HuH-7 (cell line): Measurements from ENCODE around the gene DEPDC5.
"Not testable (repeated sequence)": the region's sequence is repeated elsewhere in the genome, so short reads cannot be mapped to it uniquely, and the experiment has no call there.

ENCODE experiments used
- DNase-seq: peaks from one replicate; pipeline ENCODE4 v3.0.0; 2011; ENCODE audit warnings: low spot score

The DEPDC5 gene

GRCh38 chr22:31753634-31754501 lies at the start of gene DEPDC5:
TSS of gene DEPDC5 (plus strand) at chr22:31754019. CDS start at chr22:31754922, 903 bp downstream.
- DNase-seq = peak; percentile 89

DNA sequence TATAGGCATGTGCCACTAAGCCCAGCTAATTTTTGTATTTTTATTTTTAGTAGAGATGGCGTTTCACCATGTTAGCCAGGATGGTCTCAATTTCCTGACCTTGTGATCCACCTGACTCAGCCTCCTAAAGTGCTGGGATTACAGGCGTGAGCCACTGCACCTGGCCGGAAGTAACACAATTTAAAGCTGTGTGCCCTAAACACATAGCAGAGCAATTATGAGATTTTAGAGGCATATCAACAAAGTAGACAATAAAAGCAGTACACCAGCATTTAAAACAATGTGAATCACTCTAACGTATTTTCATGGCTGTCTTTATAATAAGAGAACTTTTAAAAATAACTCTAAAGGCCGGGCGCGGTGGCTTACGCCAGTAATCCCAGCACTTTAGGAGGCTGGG lies 46.3 kb upstream of the DEPDC5 start:
- DNase-seq = no peak

DNA sequence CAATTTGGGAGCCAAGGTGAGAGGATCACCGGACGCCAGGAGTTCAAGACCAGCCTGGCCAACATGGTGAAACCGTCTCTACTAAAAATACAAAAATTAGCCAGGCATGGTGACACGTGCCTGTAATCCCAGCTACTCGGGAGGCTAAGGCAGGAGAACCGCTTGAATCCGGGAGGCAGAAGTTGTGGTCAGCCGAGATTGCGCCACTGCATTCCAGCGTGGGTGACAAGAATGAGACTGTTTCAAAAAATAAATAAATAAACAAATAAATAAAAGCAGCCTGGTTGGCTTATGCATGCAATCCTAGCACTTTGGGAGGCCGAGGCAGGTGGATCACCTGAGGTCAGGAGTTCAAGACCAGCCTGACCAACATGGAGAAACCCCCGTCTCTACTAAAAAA lies 42.6 kb upstream of the DEPDC5 start:
- DNase-seq = not testable (repeated sequence)

GRCh38 chr22:31715147-31715778 lies 38.6 kb upstream of the DEPDC5 start:
- no peak for DNase-seq

GRCh38 chr22:31719850-31720471 lies 33.9 kb upstream of the DEPDC5 start:
- DNase-seq = no peak

- no peak for DNase-seq
Measured at GRCh38 chr22:31723723-31724122, 30.1 kb upstream of the DEPDC5 start.

- DNase-seq = no peak
Measured at GRCh38 chr22:31726692-31727091, 27.1 kb upstream of the DEPDC5 start.

DNA sequence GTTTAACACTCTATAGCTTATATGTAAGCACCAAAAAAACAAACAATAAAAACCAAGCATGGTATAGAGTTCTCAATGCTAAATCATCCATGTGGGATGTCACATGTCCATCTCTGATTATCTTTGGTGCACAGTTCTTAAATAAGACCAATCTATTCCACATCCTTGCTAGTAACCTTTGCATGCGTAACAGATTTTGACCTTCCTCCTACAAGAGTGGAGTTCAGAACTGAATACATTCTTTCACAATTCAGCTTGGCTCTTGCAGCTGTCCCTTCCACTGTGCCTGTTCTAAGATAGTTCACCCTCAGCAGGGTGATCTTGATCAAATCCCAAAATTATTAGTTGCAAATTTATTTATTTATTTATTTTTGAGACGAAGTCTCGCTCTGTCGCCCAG lies 25.0 kb upstream of the DEPDC5 start:
- DNase-seq = no peak

GRCh38 chr22:31730344-31730711 lies 23.5 kb upstream of the DEPDC5 start:
- DNase-seq = no peak

DNA sequence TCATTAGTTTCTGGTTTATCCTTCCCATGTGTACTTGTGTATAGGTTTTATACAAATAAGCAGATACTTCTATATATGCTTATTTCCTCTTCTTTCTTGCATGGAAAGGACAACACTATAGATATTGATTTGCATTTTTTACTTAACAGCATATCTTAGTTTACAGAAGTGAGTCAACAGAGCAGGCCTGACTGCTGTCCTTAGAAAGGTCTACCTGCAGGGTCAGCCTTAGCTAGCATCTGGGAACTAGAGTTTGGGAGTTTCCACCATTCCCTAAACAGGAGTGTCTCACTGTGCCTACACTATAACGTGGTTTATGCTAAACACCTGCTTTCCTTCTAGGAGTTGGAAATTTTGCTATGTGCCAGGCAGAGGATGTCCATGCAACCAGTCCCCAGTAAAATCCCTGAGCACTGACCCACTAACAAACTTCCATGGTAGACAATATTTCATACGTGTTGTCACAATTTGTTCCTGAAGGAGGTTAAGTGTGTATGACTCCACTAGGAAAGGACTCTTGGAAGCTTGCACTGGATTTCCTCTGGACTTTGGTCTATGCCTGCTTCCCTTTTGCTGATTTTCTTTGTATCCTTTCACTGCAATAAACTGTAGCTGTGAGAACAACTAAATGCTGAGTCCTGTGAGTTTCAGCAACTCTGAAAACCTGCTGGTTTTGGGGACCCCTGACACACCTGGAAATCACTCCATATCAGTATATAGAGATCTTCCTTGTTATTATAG lies 21.6 kb upstream of the DEPDC5 start:
- no peak for DNase-seq

DNA sequence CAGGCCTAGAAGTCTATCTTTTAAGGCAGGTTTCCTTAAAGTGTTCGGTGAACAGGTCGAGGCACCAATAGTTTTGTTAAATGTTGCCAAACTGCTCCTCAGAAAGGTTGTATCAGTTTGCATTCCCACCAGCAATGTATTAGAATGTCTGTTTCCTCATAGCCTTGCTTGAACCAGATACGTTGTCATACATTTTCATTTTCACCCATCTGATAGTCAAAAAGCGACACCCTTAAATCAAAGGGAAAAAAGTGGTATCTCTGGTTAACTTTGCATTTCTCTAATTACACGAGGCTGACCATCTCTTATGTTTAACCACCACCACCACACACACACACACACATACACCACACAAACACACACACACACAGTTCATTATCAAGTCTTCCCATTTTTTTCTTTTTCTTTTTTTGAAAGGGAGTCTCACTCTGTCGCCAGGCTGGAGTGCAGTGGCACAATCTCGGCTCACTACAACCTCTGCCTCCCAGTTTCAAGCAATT lies 20.2 kb upstream of the DEPDC5 start:
- DNase-seq = no peak

DNA sequence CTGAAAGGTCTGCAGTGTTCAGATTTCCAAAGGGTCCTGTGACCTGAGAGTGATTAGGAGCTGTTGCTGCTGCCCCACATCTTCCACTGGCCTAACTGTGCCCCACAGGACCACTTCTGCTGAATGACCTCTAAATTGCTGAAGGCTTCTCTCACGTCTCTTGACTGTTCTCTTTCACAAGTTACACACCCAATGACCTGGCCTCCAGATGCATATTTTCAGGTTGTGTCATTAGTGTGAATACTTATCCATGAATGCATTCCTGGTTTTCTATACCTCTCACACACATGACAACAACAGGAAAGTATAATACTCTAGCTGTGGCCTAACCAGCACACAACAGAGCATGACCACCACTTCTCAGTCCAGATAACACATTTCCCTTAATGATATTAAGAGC lies 19.3 kb upstream of the DEPDC5 start:
- no peak for DNase-seq

DNA sequence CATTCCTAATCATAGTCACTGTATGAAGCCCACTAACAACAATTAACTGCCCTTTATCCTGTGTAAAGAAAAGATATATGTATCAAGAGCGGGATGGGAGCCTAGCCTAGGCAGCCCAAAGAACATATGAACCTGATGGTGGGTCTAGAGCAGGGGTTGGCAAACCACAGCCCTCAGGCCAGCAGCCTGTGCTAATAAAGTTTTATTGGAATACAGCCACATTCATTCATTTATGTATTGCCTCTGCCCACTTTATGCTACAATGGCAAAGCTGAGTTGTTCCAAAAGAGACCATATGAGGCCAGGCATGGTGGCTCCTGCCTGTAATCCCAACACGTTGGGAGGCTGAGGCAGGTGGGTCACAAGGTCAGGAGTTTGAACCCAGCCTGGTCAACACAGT lies 17.4 kb upstream of the DEPDC5 start:
- no peak for DNase-seq

- no peak for DNase-seq
Measured at GRCh38 chr22:31737932-31738331, 15.9 kb upstream of the DEPDC5 start.

DNA sequence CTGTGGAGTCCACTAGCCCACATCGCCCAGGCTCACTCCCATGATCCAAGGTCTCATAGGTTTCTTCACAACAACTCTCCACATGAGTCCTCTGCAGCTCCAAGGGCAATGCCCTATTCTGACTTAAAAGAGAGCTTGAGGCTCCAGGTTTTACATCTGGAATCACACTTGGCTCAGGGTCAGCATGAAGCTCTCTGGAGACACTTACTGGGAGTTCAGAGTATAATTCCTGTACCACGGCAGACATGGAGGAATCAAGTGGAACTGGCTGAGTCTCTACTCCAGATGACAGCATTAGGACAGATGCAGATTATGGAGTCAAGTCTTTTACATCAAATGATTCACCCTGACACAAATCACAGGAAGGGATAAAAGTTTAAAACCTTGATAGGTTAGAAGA lies 15.3 kb upstream of the DEPDC5 start:
- no peak for DNase-seq

DNA sequence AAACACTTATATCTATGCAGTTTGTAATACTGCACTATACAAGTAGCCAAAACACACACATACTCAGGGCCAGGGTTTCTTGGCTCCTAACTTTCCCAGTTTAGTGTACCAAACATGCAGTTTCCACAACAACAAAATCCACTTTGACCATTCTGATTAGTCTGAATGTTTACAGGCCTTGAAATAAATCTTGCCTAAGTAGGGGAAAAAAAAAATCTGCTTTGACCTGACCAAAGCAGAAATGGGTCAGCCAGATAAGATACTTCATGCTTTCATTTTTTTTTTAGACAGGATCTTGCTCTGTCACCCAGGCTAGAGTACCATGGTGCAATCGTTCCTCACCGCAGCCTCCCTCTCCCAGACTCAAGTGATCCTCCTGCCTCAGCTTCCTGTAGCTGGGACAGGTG lies 14.0 kb upstream of the DEPDC5 start:
- DNase-seq = no peak

DNA sequence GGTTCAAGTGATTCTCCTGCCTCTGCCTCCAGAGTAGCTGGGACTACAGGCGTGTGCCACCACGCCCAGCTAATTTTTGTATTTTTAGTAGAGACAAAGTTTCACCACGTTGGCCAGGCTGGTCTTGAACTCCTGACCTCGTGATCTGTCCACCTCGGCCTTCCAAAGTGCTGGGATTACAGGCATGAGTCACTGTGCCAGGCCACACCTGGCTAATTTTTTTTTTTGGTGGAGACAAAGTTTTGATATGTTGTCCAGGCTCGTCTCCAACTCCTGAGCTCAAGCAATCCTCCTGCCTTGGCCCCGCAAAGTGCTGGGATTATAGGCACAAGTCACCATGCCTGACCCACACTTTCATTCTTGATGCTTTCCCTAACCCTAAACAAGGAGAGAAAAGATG lies 13.5 kb upstream of the DEPDC5 start:
- DNase-seq = not testable (repeated sequence)

DNA sequence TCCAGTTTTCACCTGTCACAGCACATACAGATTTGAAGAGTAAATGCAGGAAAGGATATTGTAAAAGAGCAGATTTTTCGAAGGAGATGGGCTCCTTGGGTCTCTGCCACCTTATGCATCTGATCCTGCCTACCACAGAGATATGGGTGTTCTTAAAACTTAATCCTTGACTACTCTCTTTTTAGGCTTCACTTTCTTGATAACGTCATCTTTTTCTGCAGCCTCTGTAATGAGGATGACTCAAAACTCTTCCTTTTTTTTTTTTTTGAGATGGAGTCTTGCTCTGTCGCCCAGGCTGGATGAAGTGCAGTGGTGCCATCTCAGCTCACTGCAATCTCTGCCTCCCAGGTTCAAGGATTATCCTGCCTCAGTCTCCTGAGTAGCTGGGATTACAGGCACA lies 11.7 kb upstream of the DEPDC5 start:
- no peak for DNase-seq

GRCh38 chr22:31742682-31743081 lies 11.1 kb upstream of the DEPDC5 start:
- no peak for DNase-seq

- DNase-seq = no peak
Measured at GRCh38 chr22:31743871-31744270, 9.9 kb upstream of the DEPDC5 start.

GRCh38 chr22:31747441-31747840 lies 6.4 kb upstream of the DEPDC5 start:
- DNase-seq = no peak

GRCh38 chr22:31748490-31748889 lies 5.3 kb upstream of the DEPDC5 start:
- no peak for DNase-seq
